IgD-negative memory B cell (primary cell): ENCODE measurements around the gene DPP6. TPM values are rescaled to one million over a fixed set of nuclear protein-coding genes. Genes with fewer than 3 reads are reported as not detected.

ENCODE experiments used
- H3K27ac Mint-ChIP-seq, 3 donors: one replicate each; pipeline ENCODE4 v1.8.0; 2020 to 2022; ENCODE audit warnings: mild to moderate bottlenecking in 3 of 3, mixed read lengths in 3 of 3, moderate library complexity in 1 of 3
- H3K27me3 Mint-ChIP-seq: one replicate; pipeline ENCODE4 v1.8.0; 2021; ENCODE audit warnings: mixed read lengths
- H3K36me3 Mint-ChIP-seq: one replicate; pipeline ENCODE4 v1.8.0; 2020; ENCODE audit warnings: mild to moderate bottlenecking, mixed read lengths
- H3K4me1 Mint-ChIP-seq, 3 donors: one replicate each; pipeline ENCODE4 v1.8.0; 2020 to 2022; ENCODE audit warnings: mixed read lengths in 3 of 3, mild to moderate bottlenecking in 1 of 3
- H3K4me3 Mint-ChIP-seq, 4 donors: one replicate each; pipeline ENCODE4 v1.8.0; 2020 to 2022; ENCODE audit warnings: mild to moderate bottlenecking in 4 of 4, mixed read lengths in 4 of 4, moderate library complexity in 3 of 4
- H3K9me3 Mint-ChIP-seq, 3 donors: one replicate each; pipeline ENCODE4 v1.8.0; 2020 to 2021; ENCODE audit warnings: mixed read lengths in 3 of 3, mild to moderate bottlenecking in 1 of 3
- polyA plus RNA-seq: library from polyadenylated mRNA; unstranded; fragments of 300-500 nt; fragmentation: Illumina TruSeq; gene quantifications from one replicate; pipeline ENCODE4 v1.2.3, GENCODE V29; 2021

Gene DPP6
- polyA plus RNA-seq, 1 donor from 2014 or later = not detected

DNA sequence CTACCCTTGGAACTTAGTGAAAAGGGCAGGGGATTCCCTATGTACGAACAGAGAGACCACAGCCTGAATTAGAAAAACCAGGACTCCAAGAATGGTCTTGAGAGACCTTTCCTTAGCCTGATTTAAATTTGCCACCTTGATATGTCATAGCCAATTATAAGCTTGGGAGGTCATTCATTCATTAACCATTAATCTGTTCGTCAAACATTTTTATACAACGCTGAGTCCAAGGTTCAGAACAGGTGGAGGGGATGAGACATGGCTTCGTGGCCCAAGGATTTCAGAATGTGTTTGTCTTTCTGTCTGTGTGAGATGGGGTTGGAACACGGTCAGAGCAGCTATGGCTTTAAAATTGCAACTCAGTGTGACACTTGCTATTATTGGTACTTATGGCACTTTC, 792.8 kb downstream of the DPP6 start:
- no peaks in the 10 kb centered on the region for H3K4me1 Mint-ChIP-seq
- H3K4me3 Mint-ChIP-seq = no peak overlapping the region
- no peaks in the 10 kb centered on the region for H3K36me3 Mint-ChIP-seq
- H3K27ac Mint-ChIP-seq = no peak overlapping the region
- H3K27me3 Mint-ChIP-seq = peaks cover 14% of the 10 kb centered on the region
- H3K9me3 Mint-ChIP-seq = peaks cover 3 to 8% (median 4%) of the 10 kb centered on the region in 3 donors

DNA sequence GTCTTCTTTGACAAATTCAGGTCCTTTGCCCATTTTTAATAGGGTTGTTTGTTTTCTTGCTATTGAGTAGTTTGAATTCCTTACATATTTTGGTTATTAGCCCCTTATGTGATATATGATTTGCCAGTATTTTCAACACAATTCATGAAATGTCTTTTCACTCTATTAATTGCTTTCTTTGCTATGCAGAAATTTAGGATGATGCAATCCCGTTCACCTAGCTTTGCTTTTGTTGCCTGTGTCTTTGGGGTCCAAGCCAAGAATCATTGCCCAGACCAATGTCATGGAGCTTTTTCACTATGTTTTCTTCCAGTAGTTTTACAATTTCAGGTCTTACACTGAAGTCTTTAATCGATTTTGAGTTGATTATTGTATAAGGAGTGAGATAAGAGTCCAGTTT, 796.3 kb downstream of the DPP6 start:
- Mint-ChIP-seq H3K4me3 (no peak overlapping the region), H3K4me1 (no peaks in the 10 kb centered on the region), H3K27ac (no peak overlapping the region), H3K36me3 (no peaks in the 10 kb centered on the region), H3K27me3 (peaks cover 7% of the 10 kb centered on the region), H3K9me3 (peaks cover 3 to 16% (median 4%) of the 10 kb centered on the region in 3 donors)

DNA sequence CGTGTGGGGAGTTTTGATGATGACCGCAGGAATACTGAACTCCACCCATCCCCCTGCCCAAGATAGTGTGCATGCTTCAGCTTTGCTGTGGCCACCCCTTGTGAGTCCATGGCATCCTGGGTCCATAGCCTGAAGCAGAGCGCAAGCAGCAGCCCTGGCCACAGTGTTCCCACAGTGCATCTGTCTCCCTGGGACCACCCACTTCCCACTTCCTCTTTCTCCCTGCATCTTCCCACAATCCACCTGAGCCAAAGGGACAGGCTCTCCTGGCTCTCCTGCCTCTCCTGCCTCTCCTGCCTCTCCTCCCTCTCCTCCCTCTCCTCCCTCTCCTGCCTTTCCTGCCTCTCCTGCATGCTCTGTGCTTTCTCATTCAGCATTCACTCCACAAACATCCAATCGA, 800.0 kb downstream of the DPP6 start:
- Mint-ChIP-seq H3K9me3 (peaks cover 0 to 16% (median 6%) of the 10 kb centered on the region in 3 donors), H3K4me1 (no peaks in the 10 kb centered on the region), H3K36me3 (no peaks in the 10 kb centered on the region), H3K4me3 (no peak overlapping the region), H3K27ac (peak overlapping the region in 1 of 3 donors; percentile 2), H3K27me3 (no peaks in the 10 kb centered on the region)

DNA sequence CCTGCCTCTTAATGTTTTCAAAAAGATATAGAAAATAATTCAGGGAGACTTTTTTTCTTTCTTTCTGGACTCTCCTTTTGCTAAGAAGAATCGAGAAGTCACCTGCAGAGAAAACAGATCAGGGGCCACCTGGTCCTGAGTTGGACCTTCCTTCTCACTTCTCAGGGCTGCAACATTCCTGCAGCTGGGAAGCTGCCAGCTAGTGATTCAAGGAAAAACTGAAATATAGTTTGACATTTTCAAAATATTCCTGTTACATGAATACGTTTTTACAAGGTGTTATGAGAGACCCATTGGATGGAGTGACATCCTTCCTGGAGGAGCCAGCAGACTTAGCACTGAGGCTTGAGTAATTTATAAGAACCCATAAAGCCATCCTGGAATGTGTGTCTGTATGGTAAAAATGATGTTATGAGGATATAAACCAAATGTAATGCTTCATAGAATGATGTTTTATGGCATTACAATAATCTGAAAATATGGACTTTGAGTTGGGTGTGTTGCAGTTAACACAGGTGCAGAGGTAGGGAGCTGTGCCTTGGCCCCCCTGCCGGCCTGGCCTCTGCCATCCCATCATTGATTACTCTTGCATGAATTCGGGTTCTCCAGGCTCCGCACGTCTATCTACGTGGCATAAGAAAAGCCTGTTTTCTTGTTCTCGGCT, 801.0 kb downstream of the DPP6 start:
- H3K27ac Mint-ChIP-seq = peak overlapping the region in 1 of 3 donors; percentile 2
- no peaks in the 10 kb centered on the region for H3K27me3 Mint-ChIP-seq
- no peaks in the 10 kb centered on the region for H3K4me1 Mint-ChIP-seq
- no peak overlapping the region for H3K4me3 Mint-ChIP-seq
- H3K9me3 Mint-ChIP-seq = peaks cover 0 to 11% (median 4%) of the 10 kb centered on the region in 3 donors
- no peaks in the 10 kb centered on the region for H3K36me3 Mint-ChIP-seq

DNA sequence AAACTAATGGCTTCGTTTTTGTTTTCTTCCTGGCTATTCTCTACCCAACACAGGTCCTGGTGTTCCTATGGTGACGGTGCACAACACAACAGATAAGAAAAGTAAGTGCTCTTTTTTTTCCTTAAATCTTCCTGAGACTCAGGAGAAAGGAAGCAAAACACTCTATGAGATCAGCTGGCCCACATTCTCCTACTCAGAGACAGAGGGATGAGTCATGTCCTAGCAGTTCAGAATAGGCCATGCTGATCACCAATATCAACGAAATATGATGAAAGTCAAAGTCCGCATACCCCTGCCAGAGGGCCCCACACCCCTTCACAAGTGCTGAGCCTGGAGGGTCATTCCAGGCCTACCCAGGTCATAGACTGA, 801.5 kb downstream of the DPP6 start:
- H3K27me3 Mint-ChIP-seq = no peaks in the 10 kb centered on the region
- no peaks in the 10 kb centered on the region for H3K36me3 Mint-ChIP-seq
- H3K27ac Mint-ChIP-seq = no peak overlapping the region
- no peaks in the 10 kb centered on the region for H3K4me1 Mint-ChIP-seq
- peaks cover 0 to 11% (median 2%) of the 10 kb centered on the region in 3 donors for H3K9me3 Mint-ChIP-seq
- no peak overlapping the region for H3K4me3 Mint-ChIP-seq

DNA sequence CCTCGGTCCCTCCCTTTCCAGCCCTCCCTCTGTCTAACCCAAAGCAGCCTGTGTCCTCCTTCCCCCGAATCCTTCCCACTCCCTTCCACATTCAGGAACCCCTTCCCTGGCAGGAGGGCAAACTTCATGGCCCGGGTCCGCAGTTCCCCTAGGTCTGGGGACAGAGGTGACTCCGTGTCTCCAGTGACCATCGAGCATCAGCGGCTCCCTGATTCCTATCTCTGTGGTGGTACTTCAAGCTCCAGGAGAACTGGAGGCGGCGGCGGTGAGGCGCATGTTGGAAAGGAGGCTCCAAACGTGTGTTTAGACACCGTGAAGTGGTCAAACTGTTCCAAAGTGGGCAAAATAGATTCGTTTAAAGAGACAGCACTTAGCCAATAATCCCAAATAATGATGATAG, 802.6 kb downstream of the DPP6 start:
- Mint-ChIP-seq H3K4me3 (peak overlapping the region in 1 of 4 donors; percentile 55), H3K27ac (no peak overlapping the region), H3K36me3 (no peaks in the 10 kb centered on the region)

DNA sequence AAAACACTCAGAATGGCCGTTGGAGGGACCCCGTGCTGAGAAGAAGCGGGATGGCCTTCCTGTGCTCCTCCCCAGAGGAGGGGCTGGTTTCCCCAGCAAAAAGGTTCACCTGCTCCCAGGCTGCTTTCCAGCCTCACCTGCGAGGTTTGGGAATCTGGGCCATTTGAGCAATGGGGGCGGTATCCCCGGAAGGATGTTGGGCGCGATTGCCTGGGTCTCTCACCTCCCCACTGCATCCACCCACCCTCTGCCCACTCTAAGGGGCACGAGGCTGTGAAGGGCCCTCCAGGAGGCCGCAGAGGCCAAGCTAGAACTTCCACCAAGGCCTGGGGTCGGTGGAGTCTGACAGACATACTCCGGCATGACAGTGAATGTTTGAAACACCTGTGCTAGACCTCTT, 803.2 kb downstream of the DPP6 start:
- H3K27me3 Mint-ChIP-seq = no peaks in the 10 kb centered on the region
- H3K9me3 Mint-ChIP-seq = peaks cover 0 to 5% (median 2%) of the 10 kb centered on the region in 3 donors
- H3K4me3 Mint-ChIP-seq = no peak overlapping the region
- H3K36me3 Mint-ChIP-seq = no peaks in the 10 kb centered on the region
- no peak overlapping the region for H3K27ac Mint-ChIP-seq
- H3K4me1 Mint-ChIP-seq = no peaks in the 10 kb centered on the region

More for the DNA sequence above, 802.6 kb downstream of the DPP6 start:
- H3K27me3 Mint-ChIP-seq = no peaks in the 10 kb centered on the region
- no peaks in the 10 kb centered on the region for H3K4me1 Mint-ChIP-seq
- peaks cover 0 to 9% (median 2%) of the 10 kb centered on the region in 3 donors for H3K9me3 Mint-ChIP-seq

DNA sequence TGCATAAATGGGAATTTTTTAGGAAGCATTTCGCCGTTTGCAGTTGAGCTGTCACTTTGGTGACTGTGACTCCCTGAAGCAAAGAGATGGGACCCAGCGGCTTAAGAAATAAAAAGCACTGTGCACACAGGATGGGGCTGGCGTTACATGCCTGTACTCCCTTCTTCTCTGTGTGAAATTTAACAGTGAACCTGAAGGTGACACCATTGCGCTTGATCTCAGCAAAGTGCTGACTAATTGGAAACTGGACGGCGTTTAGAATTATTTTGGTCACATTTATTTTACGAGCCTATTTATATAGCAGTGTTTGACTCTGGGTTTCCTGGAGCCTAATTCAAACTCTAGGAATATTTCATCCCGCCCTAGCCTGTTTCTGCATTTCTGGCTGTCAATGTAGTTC, 804.5 kb downstream of the DPP6 start:
- Mint-ChIP-seq H3K4me3 (no peak overlapping the region), H3K9me3 (peaks cover 0 to 2% (median 0%) of the 10 kb centered on the region in 3 donors), H3K4me1 (no peaks in the 10 kb centered on the region), H3K27me3 (no peaks in the 10 kb centered on the region), H3K36me3 (no peaks in the 10 kb centered on the region), H3K27ac (no peak overlapping the region)

DNA sequence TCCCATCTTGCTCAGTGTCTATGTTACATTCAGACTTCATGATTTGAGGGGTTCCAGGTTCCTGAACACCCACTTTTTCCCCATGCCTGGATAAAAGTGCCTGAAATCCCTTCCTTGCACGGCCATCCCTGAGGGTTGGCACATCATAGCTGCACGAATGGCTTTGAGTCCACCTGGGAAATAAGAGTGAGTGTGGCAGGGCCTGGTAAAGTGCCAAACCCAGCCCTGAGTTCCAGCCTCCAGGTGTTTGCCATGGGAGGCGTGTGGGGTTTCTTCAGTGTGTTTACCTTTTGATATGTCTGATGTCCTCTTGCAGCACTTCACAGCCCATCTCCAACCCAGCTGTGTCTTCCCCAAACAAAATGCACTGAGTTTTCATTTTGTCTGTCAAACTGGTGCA, 805.0 kb downstream of the DPP6 start:
- no peaks in the 10 kb centered on the region for H3K27me3 Mint-ChIP-seq
- H3K27ac Mint-ChIP-seq = no peak overlapping the region

DNA sequence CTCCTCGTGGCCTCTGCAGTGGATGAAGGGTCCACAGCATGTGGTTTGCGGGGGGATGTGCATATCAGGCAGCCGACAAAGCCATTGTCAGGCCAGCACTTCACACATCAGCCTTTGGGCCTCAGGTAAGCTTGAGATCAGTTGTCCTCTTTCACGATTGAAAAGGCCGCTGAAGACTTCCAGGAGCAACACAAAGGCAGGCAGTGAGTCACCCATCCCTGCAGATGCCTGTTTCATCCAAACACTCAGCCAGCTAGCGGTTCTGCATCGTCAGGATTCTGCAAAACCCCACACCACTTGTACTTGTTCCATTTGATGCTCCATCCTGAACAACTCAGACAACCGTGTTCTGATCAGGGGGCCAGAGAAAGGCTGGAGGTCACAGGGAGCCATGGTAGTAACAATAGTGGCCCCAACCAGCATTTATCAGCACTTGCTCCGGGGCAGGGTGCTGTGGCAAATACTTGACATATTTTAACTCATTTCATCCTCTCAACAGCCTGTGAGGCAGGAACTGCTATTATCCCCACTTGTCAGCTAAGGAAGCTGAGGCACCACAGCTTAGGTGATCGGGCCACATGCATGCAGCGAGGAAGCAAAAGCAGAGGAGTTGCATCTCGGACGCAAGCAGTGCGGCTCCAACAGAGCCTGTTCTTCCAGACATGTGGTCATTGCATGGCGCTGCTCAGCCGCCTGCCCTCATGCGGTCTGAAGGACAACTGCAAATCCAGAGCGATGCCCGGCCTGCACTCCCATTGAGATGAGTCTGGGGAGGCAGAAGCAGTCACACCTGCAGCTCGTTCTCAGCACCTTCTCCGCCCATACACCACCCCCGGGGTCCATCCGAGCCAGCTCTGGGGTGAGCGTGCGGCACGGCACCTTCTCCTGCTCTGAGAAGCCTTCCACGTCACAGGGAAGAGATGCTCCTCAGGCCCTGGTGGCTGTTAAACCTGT, 805.8 kb downstream of the DPP6 start:
- Mint-ChIP-seq H3K36me3 (no peaks in the 10 kb centered on the region), H3K4me1 (no peaks in the 10 kb centered on the region)

More for the DNA sequence above, 805.0 kb downstream of the DPP6 start:
- Mint-ChIP-seq H3K4me3 (no peak overlapping the region), H3K9me3 (peaks cover 0 to 2% (median 0%) of the 10 kb centered on the region in 3 donors), H3K4me1 (no peaks in the 10 kb centered on the region), H3K36me3 (no peaks in the 10 kb centered on the region)

DNA sequence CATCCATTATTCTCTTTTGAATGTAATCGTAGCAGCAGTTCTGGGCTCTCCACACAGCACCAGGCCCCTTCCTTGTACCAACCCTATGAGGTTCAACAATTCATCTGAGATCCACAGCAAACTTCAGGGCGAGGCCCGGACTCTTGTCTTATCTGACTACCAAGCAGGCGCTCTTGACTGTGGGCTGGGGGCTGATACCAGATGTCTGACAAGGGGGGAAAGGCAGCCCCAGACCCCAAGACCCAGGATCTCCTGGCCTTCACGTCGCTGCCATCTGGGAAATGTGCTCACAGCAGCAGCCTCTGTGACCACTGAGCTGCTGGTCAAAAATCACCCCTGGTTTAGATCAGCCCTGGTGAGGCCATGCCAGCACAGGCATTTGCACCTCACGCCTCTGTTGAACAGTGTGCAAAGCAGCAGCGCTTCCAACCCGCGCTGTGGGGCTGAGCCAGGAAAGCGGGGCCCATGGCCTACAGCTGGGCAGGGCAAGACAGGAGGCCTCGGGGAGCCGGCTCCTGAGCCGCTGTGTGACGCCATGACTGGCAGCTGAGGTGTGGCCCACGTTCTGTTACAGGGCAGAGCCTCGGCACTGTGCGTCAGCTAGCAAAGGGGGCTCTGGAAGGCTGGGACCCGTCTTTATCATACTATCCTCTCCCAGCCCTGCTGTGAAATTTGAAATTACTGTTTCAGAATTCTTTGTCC, 806.8 kb downstream of the DPP6 start:
- no peak overlapping the region for H3K27ac Mint-ChIP-seq

More for the DNA sequence above, 805.8 kb downstream of the DPP6 start:
- H3K27me3 Mint-ChIP-seq = no peaks in the 10 kb centered on the region
- H3K4me3 Mint-ChIP-seq = no peak overlapping the region
- peaks cover 0 to 2% (median 0%) of the 10 kb centered on the region in 3 donors for H3K9me3 Mint-ChIP-seq
- H3K27ac Mint-ChIP-seq = peak overlapping the region in 1 of 3 donors; percentile 53

DNA sequence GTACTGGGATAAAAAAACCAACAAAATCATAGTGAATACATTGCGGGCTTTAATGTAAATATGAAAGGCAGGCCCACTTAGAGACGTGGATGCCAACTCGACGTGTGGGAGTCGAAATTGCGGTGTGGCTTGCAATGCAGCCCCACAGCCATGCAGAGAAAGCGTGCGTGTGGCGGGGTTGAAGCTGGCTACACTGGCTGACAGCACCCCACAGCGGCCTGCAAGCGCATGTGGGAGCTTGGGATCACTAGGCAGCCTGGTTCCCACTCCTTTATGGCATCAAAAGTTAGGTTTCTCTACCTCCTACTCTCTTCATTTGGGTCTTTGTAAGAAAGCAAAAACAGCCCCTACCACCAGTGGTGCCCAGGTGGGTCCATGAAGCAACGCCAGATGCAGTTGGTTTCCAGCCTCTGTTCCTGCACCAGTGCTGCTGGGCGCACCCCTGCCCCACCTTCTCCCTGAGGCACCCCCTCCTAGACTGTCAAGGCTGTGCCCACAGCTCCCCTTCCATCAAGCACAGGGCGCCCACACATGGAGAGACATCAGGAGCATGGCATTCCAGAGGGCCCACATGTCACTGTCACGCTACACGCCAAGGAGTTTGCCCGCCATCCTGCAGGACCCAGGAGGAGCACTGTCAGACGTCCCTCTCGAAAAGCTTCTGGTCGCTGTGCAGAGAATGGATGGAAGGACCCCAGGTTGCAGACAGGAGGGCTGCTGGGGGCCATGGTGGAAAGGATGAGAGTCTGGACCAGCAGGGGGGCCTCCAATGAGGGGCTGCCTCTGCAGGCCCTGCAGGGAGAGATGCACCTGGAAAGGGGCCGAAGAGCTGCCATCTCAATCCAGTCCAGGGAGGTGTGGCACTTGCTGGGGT, 807.8 kb downstream of the DPP6 start:
- Mint-ChIP-seq H3K4me1 (no peaks in the 10 kb centered on the region), H3K27me3 (no peaks in the 10 kb centered on the region), H3K36me3 (no peaks in the 10 kb centered on the region), H3K9me3 (no peaks in the 10 kb centered on the region), H3K27ac (peak overlapping the region in 1 of 3 donors; percentile 78), H3K4me3 (no peak overlapping the region)

More for the DNA sequence above, 806.8 kb downstream of the DPP6 start:
- Mint-ChIP-seq H3K4me1 (no peaks in the 10 kb centered on the region), H3K27me3 (no peaks in the 10 kb centered on the region), H3K36me3 (no peaks in the 10 kb centered on the region), H3K4me3 (no peak overlapping the region), H3K9me3 (no peaks in the 10 kb centered on the region)

DNA sequence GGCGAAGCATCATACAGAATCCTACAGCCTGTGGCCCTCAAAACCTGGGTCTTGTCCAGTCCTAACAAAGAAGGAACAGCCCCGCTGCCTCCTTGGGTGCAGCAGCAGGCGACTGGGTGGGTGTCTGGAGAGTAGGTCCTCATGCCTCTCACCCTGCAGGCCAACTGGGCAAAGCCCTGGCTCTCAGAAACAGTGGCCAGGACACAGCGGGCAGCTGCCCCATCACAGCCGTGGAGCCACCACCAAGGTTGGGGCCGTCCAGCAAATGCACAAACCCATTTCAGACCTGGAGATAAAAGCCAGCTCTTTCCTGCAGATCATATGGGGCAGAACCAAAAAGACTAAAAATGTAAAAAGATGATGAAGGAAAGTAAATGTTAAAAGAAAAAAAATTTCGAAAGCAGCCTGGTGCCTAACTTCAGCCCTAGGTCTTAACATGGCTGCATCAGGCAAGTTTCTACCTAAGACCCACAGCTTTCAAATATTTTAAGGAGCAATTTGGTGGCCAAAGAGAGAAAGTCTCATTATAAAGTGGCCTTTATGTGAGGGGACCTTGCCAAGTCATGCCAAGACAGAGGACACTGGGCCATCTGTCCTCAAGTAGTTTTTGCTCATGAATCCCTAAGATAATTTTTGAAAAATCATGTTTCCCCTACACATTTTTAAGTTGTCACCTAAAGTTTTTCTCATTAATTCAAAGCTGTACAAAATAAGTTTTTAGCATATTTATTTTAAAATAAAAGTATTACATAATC, 808.6 kb downstream of the DPP6 start:
- Mint-ChIP-seq H3K4me1 (peaks cover 0 to under 1% (median 0%) of the 10 kb centered on the region in 3 donors), H3K27ac (peak overlapping the region in 1 of 3 donors; percentile 78), H3K36me3 (no peaks in the 10 kb centered on the region), H3K27me3 (peaks cover 5% of the 10 kb centered on the region), H3K9me3 (no peaks in the 10 kb centered on the region), H3K4me3 (no peak overlapping the region)
